HG03196 (cell line): ENCODE data around the gene PIGC.
"Not testable (repeated sequence)": the region's sequence is repeated elsewhere in the genome, so short reads cannot be mapped to it uniquely, and the experiment has no call there.

Experiments
- ATAC-seq: cut with Tn5 transposase; IDR thresholded peaks from one replicate; pipeline ENCODE4 v1.9.1; 2021; ENCODE audit not compliant: unreplicated experiment

PIGC gene

GRCh38 chr1:172467446-172467845, 23.6 kb upstream of the PIGC start:
- no peak for ATAC-seq

- ATAC-seq: no peak
Measured at GRCh38 chr1:172466795-172467407, 23.0 kb upstream of the PIGC start.

GRCh38 chr1:172465617-172466016, 21.7 kb upstream of the PIGC start:
- no peak for ATAC-seq

- ATAC-seq: no peak
Measured at GRCh38 chr1:172460887-172461315, 17.0 kb upstream of the PIGC start.

- no peak for ATAC-seq
Measured at GRCh38 chr1:172460177-172460576, 16.3 kb upstream of the PIGC start.

GRCh38 chr1:172457479-172458130, 13.7 kb upstream of the PIGC start:
- no peak for ATAC-seq

GRCh38 chr1:172456344-172456769, 12.5 kb upstream of the PIGC start:
- ATAC-seq: no peak

GRCh38 chr1:172455451-172455850, 11.6 kb upstream of the PIGC start:
- ATAC-seq: no peak

GRCh38 chr1:172453607-172454006, 9.7 kb upstream of the PIGC start:
- ATAC-seq: no peak

- ATAC-seq: no peak
Measured at GRCh38 chr1:172453153-172453545, 9.3 kb upstream of the PIGC start.

GRCh38 chr1:172452536-172453152, 8.8 kb upstream of the PIGC start:
- ATAC-seq: no peak

- no peak for ATAC-seq
Measured at GRCh38 chr1:172451002-172451443, 7.2 kb upstream of the PIGC start.

GRCh38 chr1:172450524-172450885, 6.6 kb upstream of the PIGC start:
- ATAC-seq: no peak

GRCh38 chr1:172449585-172450523, 6.0 kb upstream of the PIGC start:
- no peak for ATAC-seq

- ATAC-seq: no peak
Measured at GRCh38 chr1:172448995-172449584, 5.2 kb upstream of the PIGC start.

- no peak for ATAC-seq
Measured at GRCh38 chr1:172447641-172448040, 3.8 kb upstream of the PIGC start.

GRCh38 chr1:172446547-172446946, 2.7 kb upstream of the PIGC start:
- no peak for ATAC-seq

GRCh38 chr1:172442843-172443565, 865 bp downstream of the PIGC start:
- ATAC-seq: no peak

- no peak for ATAC-seq
Measured at GRCh38 chr1:172442404-172442803, 1.5 kb downstream of the PIGC start.

- ATAC-seq: not testable (repeated sequence)
Measured at GRCh38 chr1:172437183-172437582, 6.7 kb downstream of the PIGC start.
